ENCODE results near the gene B3GLCT.
A peak's percentile ranks its signal among the peaks of the same experiment; 100 is the strongest.
"Not testable (repeated sequence)": the region's sequence is repeated elsewhere in the genome, so short reads cannot be mapped to it uniquely, and the experiment has no call there.

The B3GLCT gene

DNA sequence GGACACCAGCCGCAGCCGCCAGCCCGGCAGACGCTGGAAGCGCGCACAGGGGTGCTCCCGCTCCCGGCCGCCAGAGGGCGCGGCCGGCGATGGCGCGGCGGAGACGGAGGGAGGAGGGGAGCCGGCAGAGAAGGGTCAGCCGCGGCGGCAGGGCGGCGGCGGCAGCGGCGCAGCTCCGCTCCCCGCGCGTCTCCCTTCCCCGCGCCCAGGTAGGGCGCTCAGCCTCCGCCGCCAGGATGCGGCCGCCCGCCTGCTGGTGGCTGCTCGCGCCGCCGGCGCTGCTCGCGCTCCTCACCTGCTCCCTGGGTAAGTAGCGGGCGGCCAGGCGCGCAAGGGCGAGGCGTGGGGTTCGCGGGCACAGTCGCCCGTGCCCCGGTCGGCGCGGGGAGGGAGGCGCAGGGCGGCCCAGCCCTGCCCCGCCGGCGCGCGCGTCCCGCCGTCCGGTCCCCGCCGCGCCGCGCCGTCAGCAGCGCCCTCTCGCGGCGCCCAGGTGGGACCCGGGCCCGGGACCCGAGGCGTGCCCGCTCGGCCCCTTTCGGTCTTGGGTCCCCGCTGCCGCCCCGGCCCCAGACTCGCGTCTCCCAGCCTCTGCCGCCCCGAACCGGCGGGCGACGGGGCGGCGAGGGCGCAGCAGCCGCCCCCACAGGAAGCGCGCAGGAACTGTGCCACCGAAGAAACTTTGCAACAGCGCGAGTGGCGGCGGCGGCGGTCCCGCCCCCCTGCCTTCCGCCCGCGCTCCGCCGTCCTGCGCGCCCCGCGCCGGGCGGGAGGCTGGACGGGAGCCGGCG, at the start of gene B3GLCT:
Gene B3GLCT (plus strand): TSS at position 127 of the 788 bp plus-strand sequence. CDS start 110 bp downstream, at position 237.
- DNase-seq = peak; percentile 72

DNA sequence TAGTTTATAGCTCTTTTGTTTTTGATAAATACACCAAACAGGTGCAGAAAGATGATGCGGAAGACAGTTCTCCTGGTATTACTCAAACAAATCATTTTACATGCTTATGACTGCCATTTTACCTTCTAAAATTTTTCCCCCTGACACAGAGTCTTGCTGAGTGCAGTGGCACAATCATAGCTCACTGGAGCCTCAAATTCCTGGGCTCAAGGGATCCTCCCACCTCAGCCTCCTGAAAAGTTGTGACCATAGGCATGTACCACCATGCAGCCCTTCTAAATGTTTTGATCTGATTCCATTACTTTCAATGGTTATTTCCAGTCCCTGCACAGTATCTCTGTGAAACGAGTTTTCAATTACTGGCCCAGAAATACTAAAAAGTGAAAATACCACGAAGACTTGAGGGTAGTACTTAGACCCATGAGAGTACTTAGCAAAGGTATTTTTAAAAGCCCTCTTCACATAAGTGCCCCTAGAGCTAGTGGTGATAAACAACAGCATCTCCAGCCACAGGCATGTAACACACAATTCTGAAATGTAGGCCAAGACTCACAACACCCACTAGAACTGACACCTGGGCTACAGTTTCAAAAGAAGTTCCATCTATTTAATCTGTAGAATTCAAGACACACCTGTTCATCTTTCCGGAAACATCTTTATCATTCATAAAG, 49.3 kb upstream of the B3GLCT start:
- no peak for DNase-seq

DNA sequence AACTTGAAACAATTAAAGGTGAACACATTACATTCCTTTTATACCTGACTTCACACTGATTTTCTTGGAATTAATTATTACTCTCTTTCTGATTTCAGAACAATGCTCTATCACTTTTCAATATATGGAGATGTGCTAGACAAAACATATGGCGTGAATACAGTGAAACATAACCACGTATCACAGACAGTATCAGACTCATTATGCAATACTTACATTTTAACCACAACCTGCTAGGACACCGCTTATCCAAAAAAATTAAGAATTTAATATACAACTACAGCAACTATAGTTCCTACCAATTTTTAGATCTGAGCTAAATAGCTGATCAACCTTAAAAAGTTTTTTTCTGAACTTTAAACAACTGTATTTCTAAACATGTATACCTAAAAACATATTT, 47.9 kb upstream of the B3GLCT start:
- DNase-seq = no peak

DNA sequence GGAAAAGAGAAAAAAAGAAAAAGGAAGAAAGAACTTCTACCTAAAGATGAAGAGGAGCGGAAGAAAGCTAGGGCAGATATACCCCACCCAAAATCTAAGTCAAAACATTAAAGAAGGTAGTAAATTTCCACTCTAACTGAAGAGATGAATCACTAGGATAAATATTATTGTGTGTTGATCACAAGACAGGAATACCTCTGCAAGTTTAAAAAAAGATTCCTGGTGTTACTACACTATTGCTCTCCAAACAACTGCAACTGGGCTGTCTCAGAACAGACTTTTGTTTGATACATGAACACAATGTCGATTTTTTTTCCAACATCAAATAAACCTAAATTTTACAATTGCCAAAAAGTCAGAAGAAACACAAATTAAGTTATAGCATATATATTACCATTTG, 44.8 kb upstream of the B3GLCT start:
- DNase-seq = no peak

DNA sequence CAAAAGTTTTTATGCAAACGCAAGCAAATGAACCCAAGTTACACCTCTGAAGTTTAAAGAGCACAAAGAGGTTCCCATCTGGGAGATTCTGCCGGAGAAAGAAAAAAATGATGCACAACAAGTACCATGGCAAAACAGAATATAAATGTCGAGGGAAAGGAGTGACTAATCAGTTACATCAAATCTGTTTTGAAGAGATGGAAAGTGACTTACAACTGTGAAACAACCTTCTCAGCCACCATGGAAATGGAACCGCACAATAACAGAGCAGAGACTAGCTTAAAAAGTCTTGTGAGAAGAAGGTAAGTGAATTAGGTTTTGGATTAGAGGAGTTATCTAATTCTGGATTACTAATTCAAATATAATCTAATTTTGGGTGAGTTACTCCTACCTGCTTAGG, 40.5 kb upstream of the B3GLCT start:
- DNase-seq = no peak

DNA sequence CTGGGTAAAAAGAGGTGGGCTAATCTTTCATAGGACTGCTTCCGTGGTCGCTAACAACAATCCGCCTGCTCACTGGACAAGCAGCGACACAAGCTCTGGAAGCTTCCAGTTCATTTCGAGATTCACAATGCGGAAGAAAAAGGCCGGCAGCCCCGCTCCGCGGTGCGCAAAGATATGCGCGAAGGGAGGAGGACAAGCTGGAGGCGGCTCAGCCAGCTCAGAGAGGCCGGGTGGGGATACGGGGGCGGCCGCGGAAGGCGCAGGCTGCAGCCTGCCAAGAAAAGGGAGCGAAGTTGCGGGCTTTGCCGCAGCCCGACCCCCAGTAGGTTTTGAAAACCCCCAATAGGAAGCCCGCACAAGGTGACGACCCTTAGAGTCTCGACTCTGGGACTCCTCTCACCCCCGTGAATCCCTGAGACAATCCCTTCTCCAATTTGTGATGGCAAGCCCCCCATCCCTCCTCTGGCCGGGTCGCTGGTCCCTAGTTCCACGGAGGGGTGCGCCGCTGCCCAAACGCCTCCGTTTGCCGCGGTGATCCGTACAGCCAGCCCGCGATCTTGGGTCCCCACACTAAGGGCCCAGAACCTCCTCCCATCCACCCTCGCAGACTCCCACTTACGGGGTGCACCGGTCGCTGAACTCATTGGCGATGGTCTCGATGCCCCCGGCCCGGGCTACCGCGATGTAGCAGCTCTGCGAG, 38.8 kb upstream of the B3GLCT start:
- DNase-seq = peak; percentile 8

GRCh38 chr13:31161557-31162150, 38.1 kb upstream of the B3GLCT start, which contains the start of gene HSPH1:
Gene HSPH1, minus strand, starts transcription at chr13:31161904. Its CDS starts 322 bp downstream, at chr13:31161582.
- DNase-seq = peak; percentile 96

DNA sequence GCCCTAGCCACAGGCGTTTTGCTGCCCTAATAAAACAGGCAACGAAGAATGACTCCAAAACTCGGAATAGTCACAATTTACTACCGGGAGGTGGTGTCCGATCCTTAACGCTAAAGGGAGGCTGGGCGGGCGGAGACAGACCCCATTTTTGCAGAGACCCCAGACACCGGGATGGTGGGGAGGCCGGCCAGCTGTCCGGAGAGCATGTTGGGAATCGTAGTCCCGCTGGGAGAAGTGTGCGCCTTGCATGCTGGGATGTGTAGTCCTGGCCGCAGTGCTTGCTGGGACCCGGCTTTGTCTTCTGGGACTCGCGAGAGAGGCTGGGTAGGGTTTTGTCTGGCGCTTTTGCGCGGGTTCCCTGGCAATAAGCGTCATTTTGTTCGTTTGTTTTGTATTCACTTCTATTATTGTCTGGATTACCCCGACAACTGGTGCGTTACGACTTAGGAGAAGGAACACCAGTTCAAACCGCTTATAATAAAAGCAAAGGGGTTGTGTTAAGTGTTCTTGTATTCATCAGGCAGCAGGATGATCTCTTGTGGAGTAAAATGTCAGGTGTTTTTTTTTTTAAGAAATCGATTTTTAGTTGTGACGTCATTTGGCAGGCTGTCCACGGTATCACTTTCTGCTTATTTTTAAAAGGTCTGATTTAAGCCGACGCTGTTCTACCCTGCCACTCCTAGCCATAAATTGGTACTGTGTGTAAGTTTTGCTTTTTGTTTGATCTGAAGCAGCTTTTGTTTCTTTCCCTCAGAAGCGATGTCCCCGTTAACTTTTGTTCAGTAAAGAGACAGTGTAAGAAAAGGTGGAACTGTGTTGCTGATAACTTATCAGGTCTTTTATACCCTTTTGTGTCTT, 37.4 kb upstream of the B3GLCT start:
- DNase-seq = peak; percentile 96

DNA sequence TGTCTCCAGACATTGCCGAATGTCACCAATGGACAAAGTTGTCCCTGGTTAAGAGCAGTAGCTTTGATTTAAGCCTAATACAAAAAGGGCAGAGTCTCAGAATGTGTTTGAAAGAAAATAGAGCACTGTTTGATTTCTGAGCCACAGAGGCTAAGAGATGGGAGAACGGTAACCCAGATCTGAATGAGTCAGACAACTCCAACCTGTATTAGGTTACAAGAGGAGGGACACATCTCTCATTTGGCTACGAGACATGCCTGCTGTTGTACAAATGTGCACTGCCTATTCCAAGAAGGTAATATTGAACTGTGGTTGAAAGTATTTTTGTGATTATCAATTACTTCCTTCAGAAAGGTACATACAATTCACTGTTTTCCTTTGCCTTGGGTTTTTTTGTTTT, 33.2 kb upstream of the B3GLCT start:
- no peak for DNase-seq

DNA sequence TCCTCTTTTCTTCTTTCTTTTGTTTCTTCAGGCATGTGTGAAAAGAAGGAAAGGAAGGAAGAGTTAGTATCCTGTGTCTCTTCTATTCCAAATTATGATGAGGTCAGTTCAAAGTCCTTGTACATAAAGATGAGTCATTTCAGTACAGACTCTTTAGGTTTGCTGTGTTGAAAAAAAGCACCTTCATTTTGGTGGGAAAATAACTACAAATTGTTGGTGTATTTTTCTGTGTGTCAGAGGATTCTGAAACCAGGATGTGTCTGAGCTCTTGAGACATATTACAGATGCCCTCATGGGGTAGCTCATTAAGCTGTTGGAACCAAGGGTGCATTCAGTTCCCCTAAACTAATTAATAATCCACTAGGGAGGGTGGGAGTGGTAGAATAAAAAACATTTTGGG, 32.3 kb upstream of the B3GLCT start:
- no peak for DNase-seq

GRCh38 chr13:31168166-31168565, 31.6 kb upstream of the B3GLCT start:
- DNase-seq = no peak

GRCh38 chr13:31168736-31169135, 31.0 kb upstream of the B3GLCT start:
- no peak for DNase-seq

- DNase-seq = no peak
Measured at GRCh38 chr13:31172001-31172400, 27.8 kb upstream of the B3GLCT start.

DNA sequence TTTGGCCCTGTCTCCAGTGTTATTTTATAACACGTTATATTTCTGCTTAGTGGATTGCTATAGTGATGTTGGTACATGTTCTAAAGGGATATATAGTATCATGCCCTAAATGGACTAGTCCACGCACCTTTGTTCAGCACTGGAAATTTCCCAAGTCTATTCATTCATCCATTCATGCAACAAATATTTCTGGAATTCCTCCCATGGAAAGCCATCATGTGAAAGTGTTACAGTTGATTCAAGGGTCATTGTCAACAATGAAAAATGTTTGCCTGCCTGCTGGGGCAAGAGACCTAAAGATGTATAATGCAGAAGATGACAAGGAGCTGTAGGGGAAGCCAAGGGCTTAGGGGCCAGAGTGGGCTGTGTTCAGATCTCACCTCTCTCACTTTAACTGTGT, 27.2 kb upstream of the B3GLCT start:
- no peak for DNase-seq

DNA sequence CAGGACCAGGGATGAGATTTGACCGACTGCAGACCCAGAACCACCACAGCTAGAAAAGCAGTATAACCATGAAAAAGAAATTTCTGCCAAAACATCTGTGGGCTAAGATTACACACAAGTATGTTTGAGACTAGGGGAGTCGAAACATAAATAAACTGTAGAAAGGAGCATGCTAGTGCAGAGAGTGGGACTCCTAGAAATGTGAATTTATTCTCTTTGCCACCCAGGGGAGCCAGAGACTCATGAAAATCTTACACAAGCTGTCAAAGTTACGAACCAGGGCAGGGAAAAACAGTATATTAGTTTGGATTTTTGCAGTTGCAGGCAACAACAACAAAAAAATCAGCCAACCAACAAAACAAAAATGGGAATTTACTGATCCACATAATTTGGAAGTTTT, 25.8 kb upstream of the B3GLCT start:
- no peak for DNase-seq

DNA sequence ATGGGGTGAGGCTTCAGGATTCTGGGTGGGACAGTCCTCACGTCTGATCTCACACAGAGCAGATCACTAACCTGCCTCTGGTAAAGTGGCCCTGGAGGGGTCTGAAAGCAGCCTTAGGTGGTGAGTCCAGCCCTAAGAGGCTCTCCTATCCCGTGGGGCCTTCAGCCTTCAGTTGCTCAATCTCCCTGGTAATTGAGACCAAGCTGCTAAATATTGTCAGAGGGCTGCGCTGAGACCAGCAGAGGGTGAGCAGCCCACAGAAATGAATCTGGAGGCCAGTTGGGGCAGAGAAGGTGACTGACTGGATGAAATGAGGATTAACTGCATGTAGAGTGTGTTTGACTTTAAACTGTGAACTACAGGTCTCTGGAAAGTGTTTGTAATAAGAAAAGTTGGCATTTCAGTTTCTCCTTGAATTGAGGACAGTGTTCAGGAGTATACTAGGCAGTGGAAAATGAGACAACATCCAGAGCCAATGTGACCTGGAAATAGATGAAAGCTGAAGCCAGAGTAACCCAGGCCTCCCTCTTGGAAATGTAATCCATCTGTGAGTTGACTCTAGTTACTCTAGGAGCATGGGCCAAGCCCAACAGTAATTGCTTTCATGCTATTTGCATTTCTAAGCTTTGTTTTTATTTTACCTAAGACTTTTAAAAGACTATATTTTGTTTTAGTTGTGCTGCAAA, 23.8 kb upstream of the B3GLCT start:
- DNase-seq = no peak

DNA sequence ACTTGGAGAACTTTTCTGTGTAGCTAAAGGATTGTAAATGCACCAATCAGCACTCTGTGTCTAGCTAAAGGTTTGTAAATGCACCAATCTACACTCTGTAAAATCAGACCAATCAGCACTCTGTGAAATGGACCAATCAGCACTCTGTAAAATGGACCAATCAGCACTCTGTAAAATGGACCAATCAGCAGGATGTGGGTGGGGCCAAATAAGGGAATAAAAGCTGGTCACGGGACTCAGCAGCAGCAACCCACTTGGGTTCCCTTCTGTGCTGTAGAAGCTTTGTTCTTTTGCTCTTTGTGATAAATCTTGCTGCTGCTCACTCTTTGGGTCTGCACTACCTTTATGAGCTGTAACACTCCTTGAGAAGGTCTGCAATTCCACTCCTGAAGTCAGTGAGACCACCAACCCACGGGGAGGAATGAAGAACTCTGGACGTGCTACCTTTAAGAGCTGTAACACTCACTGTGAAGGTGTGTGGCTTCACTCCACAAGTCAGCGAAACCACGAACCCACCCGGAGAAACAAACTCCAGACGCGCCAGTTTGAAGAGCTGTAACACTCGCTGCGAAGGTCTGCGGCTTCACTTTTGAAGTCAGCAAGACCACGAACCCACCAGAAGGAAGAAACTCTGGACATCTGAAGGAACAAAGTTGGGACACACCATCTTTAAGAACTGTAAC, 21.8 kb upstream of the B3GLCT start:
- not testable (repeated sequence) for DNase-seq

DNA sequence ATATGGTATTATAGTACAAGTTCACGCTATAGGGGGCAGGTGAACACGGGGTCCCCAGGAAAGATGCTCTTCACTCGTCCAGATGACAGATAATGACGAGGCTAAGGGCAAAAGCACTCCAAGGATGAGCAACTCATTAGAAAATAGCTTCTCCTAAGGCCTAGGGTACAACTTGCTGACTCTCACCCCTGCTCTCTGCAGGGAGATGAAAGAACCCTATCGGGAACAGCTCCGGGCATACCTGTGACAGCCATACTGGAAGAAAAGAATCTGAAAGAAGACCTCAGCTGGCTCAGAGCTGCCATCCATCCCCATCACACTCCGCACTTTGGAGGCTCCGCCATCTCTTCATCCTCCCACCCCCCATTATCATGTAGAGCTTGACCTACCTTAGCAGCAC, 20.5 kb upstream of the B3GLCT start:
- DNase-seq = no peak

DNA sequence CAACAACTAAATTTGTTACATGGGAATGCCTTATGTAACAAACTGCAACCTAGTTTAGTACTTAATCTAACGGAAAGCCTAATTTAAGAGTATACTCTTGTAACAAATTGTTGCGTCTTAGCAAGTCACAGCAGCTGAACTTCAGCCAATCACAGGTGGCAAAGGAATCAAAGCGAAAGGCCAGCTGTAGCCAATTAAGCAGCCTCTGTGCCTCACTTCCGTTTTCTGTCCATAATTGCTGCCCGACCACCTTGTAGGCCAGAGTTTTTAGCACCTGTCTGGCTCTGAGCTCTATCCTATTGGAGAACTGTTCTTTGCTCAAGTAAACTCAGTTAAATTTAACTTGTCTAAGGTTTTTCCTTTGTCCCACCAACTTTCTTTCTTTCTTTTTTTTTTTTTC, 20.0 kb upstream of the B3GLCT start:
- no peak for DNase-seq

GRCh38 chr13:31182987-31183386, 16.8 kb upstream of the B3GLCT start:
- DNase-seq = no peak

DNA sequence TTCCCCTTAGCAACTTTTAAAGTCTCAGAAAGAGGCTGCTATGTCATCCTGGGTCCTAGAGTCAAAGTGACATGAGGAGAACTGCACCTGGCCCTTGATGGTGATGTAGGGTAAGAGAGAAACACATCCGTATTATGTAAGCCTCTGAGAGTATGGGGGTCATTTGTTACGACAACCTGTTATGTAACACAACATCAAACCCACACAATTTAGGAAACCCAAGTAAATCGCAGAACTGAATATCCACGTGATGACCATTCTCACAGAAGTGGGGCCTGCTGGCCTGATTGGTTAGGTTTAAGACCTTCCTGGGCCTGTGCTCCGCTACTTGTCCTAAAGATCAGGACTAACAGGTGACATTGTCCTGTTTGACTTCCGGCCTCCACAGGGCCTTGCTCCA, 15.3 kb upstream of the B3GLCT start:
- DNase-seq = no peak

Measured in NCI-H1092 treated with DMSO at 0.1 percent for 48 hours (cell line).